OCI-LY1 (cell line): Measurements from ENCODE around the gene LHX5.

Experiments
- H2AFZ ChIP-seq: fragments of 200-600 bp; sonication (generic), shearing (Covaris generic); 2 replicates; pipeline ENCODE4 v1.6.0; 2014; ENCODE audit warnings: antibody characterized with exemption, mild to moderate bottlenecking, low read length
- H3F3A ChIP-seq: fragments of 200-600 bp; sonication (generic), shearing (Covaris generic); 2 replicates; pipeline ENCODE4 v1.6.0; 2014; ENCODE audit warnings: mild to moderate bottlenecking, antibody characterized with exemption, low read length, moderate library complexity; ENCODE audit not compliant: insufficient read depth
- H3K27ac ChIP-seq: fragments of 200-600 bp; sonication (generic); 2 replicates; pipeline ENCODE4 v1.5.1; 2014; ENCODE audit warnings: low read length, mixed run types, mild to moderate bottlenecking, low read depth; ENCODE audit not compliant: poor library complexity, severe bottlenecking
- H3K27me3 ChIP-seq: fragments of 200-600 bp; sonication (generic); 2 replicates; pipeline ENCODE4 v1.6.0; 2014; ENCODE audit warnings: antibody characterized with exemption, mild to moderate bottlenecking, low read length, moderate library complexity; ENCODE audit not compliant: insufficient read depth
- H3K36me3 ChIP-seq: fragments of 200-600 bp; sonication (generic); 2 replicates; pipeline ENCODE4 v1.6.1; 2014; ENCODE audit warnings: mild to moderate bottlenecking, antibody characterized with exemption, low read length, moderate library complexity, mixed read lengths; ENCODE audit not compliant: insufficient read depth
- H3K4me1 ChIP-seq: fragments of 200-600 bp; sonication (generic); 2 replicates; pipeline ENCODE4 v1.5.1; 2014; ENCODE audit warnings: mild to moderate bottlenecking, low read length, moderate library complexity; ENCODE audit not compliant: insufficient read depth, severe bottlenecking
- H3K4me2 ChIP-seq: fragments of 200-600 bp; sonication (generic), shearing (Covaris generic); 2 replicates; pipeline ENCODE4 v1.6.1; 2014; ENCODE audit warnings: low read length
- H3K4me3 ChIP-seq: fragments of 200-600 bp; sonication (generic); 2 replicates; pipeline ENCODE4 v1.5.1; 2014; ENCODE audit warnings: low read length, low read depth, mild to moderate bottlenecking, mixed read lengths; ENCODE audit not compliant: poor library complexity, severe bottlenecking
- H3K79me2 ChIP-seq: fragments of 200-600 bp; shearing (Covaris generic); 2 replicates; pipeline ENCODE4 v1.6.1; 2016; ENCODE audit warnings: mixed run types, low read length, mixed read lengths; ENCODE audit not compliant: insufficient read depth
- H3K9ac ChIP-seq: fragments of 200-600 bp; sonication (generic), shearing (Covaris generic); 2 replicates; pipeline ENCODE4 v1.6.1; 2014; ENCODE audit warnings: mild to moderate bottlenecking, low read length, mixed read lengths
- H3K9me2 ChIP-seq: fragments of 200-600 bp; sonication (generic), shearing (Covaris generic); 2 replicates; pipeline ENCODE4 v1.6.1; 2014; ENCODE audit warnings: low read depth, mild to moderate bottlenecking, low read length, mixed read lengths
- H3K9me3 ChIP-seq: fragments of 200-600 bp; shearing (Covaris generic); 2 replicates; pipeline ENCODE4 v1.6.1; 2014; ENCODE audit warnings: low read length, mixed read lengths
- H4K20me1 ChIP-seq: fragments of 200-600 bp; sonication (generic), shearing (Covaris generic); 2 replicates; pipeline ENCODE4 v1.6.0; 2016; ENCODE audit warnings: mild to moderate bottlenecking, low read length; ENCODE audit not compliant: insufficient read depth
- EZH2 ChIP-seq: fragments of 200-600 bp; sonication (generic), shearing (Covaris generic); IDR thresholded peaks from 2 replicates; pipeline ENCODE4 v1.8.0; 2017; ENCODE audit warnings: borderline replicate concordance, mixed run types, mild to moderate bottlenecking, antibody characterized with exemption, low read length, moderate library complexity, mixed read lengths
- TF ChIP-seq, protein P1 (sequence below): fragments of 200-600 bp; sonication (generic), shearing (Covaris generic); IDR thresholded peaks from 2 replicates; pipeline ENCODE4 v1.5.1; 2017; ENCODE audit warnings: mild to moderate bottlenecking, antibody characterized with exemption, low read length, moderate library complexity, mixed read lengths

LHX5 gene

GRCh38 chr12:113488322-113488721 is 16.7 kb upstream of the LHX5 start:
- Histone ChIP-seq H3K4me3 (no peak overlapping the region), H3K9me3 (no peaks in the 10 kb centered on the region), H3K27ac (no peak overlapping the region), H3K4me2 (no peak overlapping the region), H2AFZ (no peak overlapping the region), H3K4me1 (no peaks in the 10 kb centered on the region), H4K20me1 (no peaks in the 10 kb centered on the region), H3K9me2 (no peaks in the 10 kb centered on the region), H3K9ac (no peak overlapping the region), H3K27me3 (no peaks in the 10 kb centered on the region), H3K36me3 (no peaks in the 10 kb centered on the region), H3F3A (no peaks in the 10 kb centered on the region), H3K79me2 (no peaks in the 10 kb centered on the region)
- no peak for TF ChIP-seq EZH2
- TF ChIP-seq, protein P1, sequence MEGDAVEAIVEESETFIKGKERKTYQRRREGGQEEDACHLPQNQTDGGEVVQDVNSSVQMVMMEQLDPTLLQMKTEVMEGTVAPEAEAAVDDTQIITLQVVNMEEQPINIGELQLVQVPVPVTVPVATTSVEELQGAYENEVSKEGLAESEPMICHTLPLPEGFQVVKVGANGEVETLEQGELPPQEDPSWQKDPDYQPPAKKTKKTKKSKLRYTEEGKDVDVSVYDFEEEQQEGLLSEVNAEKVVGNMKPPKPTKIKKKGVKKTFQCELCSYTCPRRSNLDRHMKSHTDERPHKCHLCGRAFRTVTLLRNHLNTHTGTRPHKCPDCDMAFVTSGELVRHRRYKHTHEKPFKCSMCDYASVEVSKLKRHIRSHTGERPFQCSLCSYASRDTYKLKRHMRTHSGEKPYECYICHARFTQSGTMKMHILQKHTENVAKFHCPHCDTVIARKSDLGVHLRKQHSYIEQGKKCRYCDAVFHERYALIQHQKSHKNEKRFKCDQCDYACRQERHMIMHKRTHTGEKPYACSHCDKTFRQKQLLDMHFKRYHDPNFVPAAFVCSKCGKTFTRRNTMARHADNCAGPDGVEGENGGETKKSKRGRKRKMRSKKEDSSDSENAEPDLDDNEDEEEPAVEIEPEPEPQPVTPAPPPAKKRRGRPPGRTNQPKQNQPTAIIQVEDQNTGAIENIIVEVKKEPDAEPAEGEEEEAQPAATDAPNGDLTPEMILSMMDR, result no peak

DNA sequence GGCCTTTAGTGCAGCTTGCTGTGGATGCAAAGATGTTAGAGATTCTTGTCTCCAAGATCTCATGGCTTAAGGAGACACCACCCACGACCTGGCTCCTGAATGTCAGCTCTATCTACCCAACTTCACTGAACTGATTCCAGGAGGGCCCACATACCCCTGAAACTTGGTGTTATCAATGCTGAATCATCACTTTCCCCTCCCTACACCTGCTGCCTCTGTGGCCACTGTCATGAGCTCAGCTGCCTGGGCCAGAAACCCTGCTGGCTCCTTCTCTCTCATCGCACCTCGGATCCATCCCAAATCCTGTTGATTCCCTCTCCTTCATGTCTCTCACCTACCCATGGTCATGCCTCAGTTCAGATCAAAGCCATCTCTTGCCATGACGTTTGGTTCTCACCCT is 15.1 kb upstream of the LHX5 start:
- Histone ChIP-seq H3K9me3 (no peaks in the 10 kb centered on the region), H4K20me1 (no peaks in the 10 kb centered on the region), H3K4me1 (no peaks in the 10 kb centered on the region), H3K4me3 (no peak overlapping the region), H3K4me2 (no peak overlapping the region), H3K36me3 (no peaks in the 10 kb centered on the region), H3K9me2 (no peaks in the 10 kb centered on the region), H3K9ac (no peak overlapping the region), H3F3A (no peaks in the 10 kb centered on the region), H3K27ac (no peak overlapping the region), H2AFZ (no peak overlapping the region), H3K79me2 (no peaks in the 10 kb centered on the region), H3K27me3 (no peaks in the 10 kb centered on the region)
- TF ChIP-seq, protein P1, result no peak
- no peak for TF ChIP-seq EZH2

DNA sequence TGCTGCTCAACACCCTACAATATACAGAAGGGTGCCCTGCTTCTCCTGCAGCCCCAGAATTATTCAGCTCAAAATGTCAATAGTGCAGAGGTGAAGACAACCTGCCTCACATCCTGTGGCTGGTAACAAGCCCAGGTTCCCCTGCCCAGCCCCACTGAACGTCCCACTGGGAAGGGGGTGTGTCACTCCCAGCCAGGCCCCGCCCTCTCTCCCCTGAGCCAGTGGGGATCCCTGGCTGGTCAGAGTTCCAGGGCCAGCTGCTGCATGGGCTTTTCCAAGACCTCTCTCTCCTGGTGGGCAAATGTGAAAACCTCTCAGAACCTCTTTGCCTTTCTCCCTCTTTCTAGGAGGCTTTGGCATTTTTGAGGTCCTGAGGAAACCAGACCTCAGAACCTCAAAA is 13.7 kb upstream of the LHX5 start:
- Histone ChIP-seq H3K4me1 (no peaks in the 10 kb centered on the region), H3K9me3 (no peaks in the 10 kb centered on the region), H3K36me3 (no peaks in the 10 kb centered on the region), H4K20me1 (no peaks in the 10 kb centered on the region), H3K9ac (no peak overlapping the region), H3F3A (no peaks in the 10 kb centered on the region), H2AFZ (no peak overlapping the region), H3K4me3 (no peak overlapping the region), H3K79me2 (no peaks in the 10 kb centered on the region), H3K27me3 (no peaks in the 10 kb centered on the region), H3K27ac (no peak overlapping the region), H3K4me2 (no peak overlapping the region), H3K9me2 (no peaks in the 10 kb centered on the region)
- TF ChIP-seq, protein P1, result no peak
- TF ChIP-seq EZH2, result no peak
